ENCODE measurements around the gene PC. TPM values are rescaled to one million over a fixed set of nuclear protein-coding genes. Genes with fewer than 3 reads are reported as not detected.

Gene PC
- total and polyA plus RNA-seq, 2 donors (not counting 3 experiments of a cell fraction or from before 2014, with no cell fraction given), result 5.5 to 17.5 TPM

DNA sequence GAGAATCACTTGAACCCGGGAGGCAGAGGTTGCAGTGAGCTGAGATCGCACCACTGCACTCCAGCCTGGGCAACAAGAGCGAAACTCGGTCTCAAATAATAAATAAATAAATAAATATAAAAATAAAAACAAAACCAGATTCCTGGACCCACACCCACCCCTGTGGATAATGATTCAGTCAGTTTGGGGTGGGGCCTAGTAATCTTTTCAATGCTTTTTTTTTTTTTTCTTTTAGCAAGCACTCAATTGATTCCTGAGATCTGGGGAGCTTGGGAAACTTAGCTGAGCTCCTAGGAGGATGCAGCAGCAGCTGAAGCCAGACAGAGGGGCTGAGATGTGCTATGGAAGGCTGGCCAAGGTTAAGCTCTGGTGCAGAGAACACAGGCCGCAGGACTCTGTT is 4.6 kb upstream of the PC start:
- BruUV-seq (replicated peaks), result no TSS peak
- no peaks in the 10 kb centered on the region for H3K27me3 ChIP-seq (ENCODE audit: control insufficient read depth in 2 of 2, insufficient read depth in 2 of 2, low read length in 2 of 2)
- H3K9me3 ChIP-seq (replicated peaks; ENCODE audit: control insufficient read depth, insufficient read depth, low read length), result no peaks in the 10 kb centered on the region
- H3K4me2 ChIP-seq (ENCODE audit: insufficient read depth, low read length), result no peak overlapping the region
- FAIRE-seq (no peak), DNase-seq (ENCODE audit: low read depth, low spot score) (no peak)
- H3K9me1 ChIP-seq (replicated peaks; ENCODE audit: control insufficient read depth, extremely low read depth, insufficient read depth, low read length), result no peaks in the 10 kb centered on the region
- no peaks in the 10 kb centered on the region for H3K79me2 ChIP-seq (ENCODE audit: control insufficient read depth, insufficient read depth, low read length)
- no peak overlapping the region for H3K9ac ChIP-seq (replicated peaks; ENCODE audit: extremely low read depth, insufficient read depth, low read length)
- dilution Hi-C loops (cut with MboI; ENCODE audit: extremely low pct_ligation_motif_present, low sequenced_read_pairs) (no loop called here), intact Hi-C loops (cut with micrococcal nuclease) (no loop called here)
- peaks cover 6% of the 10 kb centered on the region for H3K4me1 ChIP-seq (ENCODE audit: control insufficient read depth, extremely low read depth, insufficient read depth, low read length)
- no peak overlapping the region for H2AFZ ChIP-seq (ENCODE audit: low read depth, low read length)
- no peak for TF ChIP-seq POLR2A (IDR thresholded peaks at IDR 0.05; ENCODE audit: low read depth, low read length)
- TF ChIP-seq GATA2 (IDR thresholded peaks at IDR 0.05; ENCODE audit: insufficient read depth, insufficient read length, low read depth, low read length), result no peak
- TF ChIP-seq, protein P1, sequence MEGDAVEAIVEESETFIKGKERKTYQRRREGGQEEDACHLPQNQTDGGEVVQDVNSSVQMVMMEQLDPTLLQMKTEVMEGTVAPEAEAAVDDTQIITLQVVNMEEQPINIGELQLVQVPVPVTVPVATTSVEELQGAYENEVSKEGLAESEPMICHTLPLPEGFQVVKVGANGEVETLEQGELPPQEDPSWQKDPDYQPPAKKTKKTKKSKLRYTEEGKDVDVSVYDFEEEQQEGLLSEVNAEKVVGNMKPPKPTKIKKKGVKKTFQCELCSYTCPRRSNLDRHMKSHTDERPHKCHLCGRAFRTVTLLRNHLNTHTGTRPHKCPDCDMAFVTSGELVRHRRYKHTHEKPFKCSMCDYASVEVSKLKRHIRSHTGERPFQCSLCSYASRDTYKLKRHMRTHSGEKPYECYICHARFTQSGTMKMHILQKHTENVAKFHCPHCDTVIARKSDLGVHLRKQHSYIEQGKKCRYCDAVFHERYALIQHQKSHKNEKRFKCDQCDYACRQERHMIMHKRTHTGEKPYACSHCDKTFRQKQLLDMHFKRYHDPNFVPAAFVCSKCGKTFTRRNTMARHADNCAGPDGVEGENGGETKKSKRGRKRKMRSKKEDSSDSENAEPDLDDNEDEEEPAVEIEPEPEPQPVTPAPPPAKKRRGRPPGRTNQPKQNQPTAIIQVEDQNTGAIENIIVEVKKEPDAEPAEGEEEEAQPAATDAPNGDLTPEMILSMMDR (IDR thresholded peaks at IDR 0.05; ENCODE audit: extremely low read depth in 1 of 2, insufficient read depth in 1 of 2, low read depth in 1 of 2, low read length in 2 of 2), result no peak
- TF ChIP-seq MYC (IDR thresholded peaks at IDR 0.05; ENCODE audit: low read depth, low read length), result no peak
- TF ChIP-seq EZH2 (IDR thresholded peaks at IDR 0.05; ENCODE audit: borderline replicate concordance, low read depth, low read length, severe bottlenecking), result no peak
- TF ChIP-seq FOS (IDR thresholded peaks at IDR 0.05; ENCODE audit: borderline replicate concordance, insufficient read depth, low read length), result no peak
- no peak for TF ChIP-seq JUN (IDR thresholded peaks at IDR 0.05; ENCODE audit: borderline replicate concordance, insufficient read depth, insufficient read length, low read depth)
- TF ChIP-seq, protein P2, sequence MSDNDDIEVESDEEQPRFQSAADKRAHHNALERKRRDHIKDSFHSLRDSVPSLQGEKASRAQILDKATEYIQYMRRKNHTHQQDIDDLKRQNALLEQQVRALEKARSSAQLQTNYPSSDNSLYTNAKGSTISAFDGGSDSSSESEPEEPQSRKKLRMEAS (IDR thresholded peaks at IDR 0.05; ENCODE audit: insufficient read depth, insufficient read length), result no peak
- no peak for TF ChIP-seq POLR2AphosphoS5 (IDR thresholded peaks at IDR 0.05; ENCODE audit: insufficient read depth, low read depth, low read length)
- no peak overlapping the region for H3K4me3 ChIP-seq (replicated peaks in 1 of 3; ENCODE audit: insufficient read depth in 1 of 3, low read depth in 1 of 3, low read length in 3 of 3)
- ChIA-PET CTCF (interaction anchor here (1.4 to 1.6 kb wide), 2 partner anchors 13 to 59 kb away, joined by 5 to 7 read pairs; no protein-coding TSS in a partner anchor), POLR2A (no interaction called here)
- H3K36me3 ChIP-seq (ENCODE audit: control insufficient read depth in 2 of 2, extremely low read depth in 1 of 2, insufficient read depth in 2 of 2, low read length in 2 of 2), result no peaks in the 10 kb centered on the region
- no peaks in the 10 kb centered on the region for H4K20me1 ChIP-seq (replicated peaks; ENCODE audit: control insufficient read depth, extremely low read depth, insufficient read depth, low read length)
- H3K27ac ChIP-seq (ENCODE audit: insufficient read depth, low read depth, low read length), result no peak overlapping the region

Measured in endothelial cell of umbilical vein (primary cell).